Adrenal gland (tissue), 5 donors: ENCODE results near the gene ANKRD30A.

Experiments
- POLR2A ChIP-seq, 2 donors: fragments of 450-650 bp; IDR thresholded peaks; one replicate each; pipeline ENCODE4 v1.6.1; 2017; ENCODE audit warnings: antibody characterized with exemption in 2 of 2, mild to moderate bottlenecking in 2 of 2, moderate library complexity in 1 of 2
- TF ChIP-seq, protein P1 (sequence below), 6 experiments: fragments of 450-650 bp in 4 of 6; fragments of 200-600 bp in 2 of 6; sonication (generic) in 1 of 6; IDR thresholded peaks; 1 replicate in 5 of 6; 2 replicates in 1 of 6; pipeline versions ENCODE4 v1.5.1 to v1.8.0; 2016 to 2021; ENCODE audit warnings: antibody characterized with exemption in 6 of 6, mild to moderate bottlenecking in 2 of 6, moderate library complexity in 1 of 6
- donor health status: DM: no; HTN: no; CAD: no.

- TF ChIP-seq, protein P1, sequence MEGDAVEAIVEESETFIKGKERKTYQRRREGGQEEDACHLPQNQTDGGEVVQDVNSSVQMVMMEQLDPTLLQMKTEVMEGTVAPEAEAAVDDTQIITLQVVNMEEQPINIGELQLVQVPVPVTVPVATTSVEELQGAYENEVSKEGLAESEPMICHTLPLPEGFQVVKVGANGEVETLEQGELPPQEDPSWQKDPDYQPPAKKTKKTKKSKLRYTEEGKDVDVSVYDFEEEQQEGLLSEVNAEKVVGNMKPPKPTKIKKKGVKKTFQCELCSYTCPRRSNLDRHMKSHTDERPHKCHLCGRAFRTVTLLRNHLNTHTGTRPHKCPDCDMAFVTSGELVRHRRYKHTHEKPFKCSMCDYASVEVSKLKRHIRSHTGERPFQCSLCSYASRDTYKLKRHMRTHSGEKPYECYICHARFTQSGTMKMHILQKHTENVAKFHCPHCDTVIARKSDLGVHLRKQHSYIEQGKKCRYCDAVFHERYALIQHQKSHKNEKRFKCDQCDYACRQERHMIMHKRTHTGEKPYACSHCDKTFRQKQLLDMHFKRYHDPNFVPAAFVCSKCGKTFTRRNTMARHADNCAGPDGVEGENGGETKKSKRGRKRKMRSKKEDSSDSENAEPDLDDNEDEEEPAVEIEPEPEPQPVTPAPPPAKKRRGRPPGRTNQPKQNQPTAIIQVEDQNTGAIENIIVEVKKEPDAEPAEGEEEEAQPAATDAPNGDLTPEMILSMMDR (IDR thresholded peaks at IDR 0.05): no peak
- TF ChIP-seq POLR2A (IDR thresholded peaks at IDR 0.05): no peak
Observed at GRCh38 chr10:37304036-37304435, 178.6 kb downstream of the ANKRD30A start.
